ENCODE results near the gene RCOR1.

- no peak for TF ChIP-seq JUND (IDR thresholded peaks at IDR 0.05; ENCODE audit: low read length)
- TF ChIP-seq SP1 (IDR thresholded peaks at IDR 0.05; ENCODE audit: low read depth, low read length) = no peak
Measured at GRCh38 chr14:102774391-102775153, 182.1 kb downstream of the RCOR1 start.
